SK-N-SH (cell line): ENCODE data around the gene ARPC4. TPM values are rescaled to one million over a fixed set of nuclear protein-coding genes. Genes with fewer than 3 reads are reported as not detected.

Source experiments
- CTCF ChIA-PET: fragments of 300-600, 350-600 bp; formaldehyde crosslinking; extraction: SDS; loops from one replicate; lab custom pipeline; 2021; lab: Yijun Ruan, JAX
- POLR2A ChIA-PET: fragments of 350-600 bp; sonication (Branson Sonifier 250); formaldehyde crosslinking; extraction: SDS; loops from one replicate; lab custom pipeline; 2020; ENCODE audit warnings: antibody characterized with exemption, inconsistent platforms; lab: Yijun Ruan, JAX
- DNase-seq: peaks from one replicate; pipeline ENCODE4 v3.0.0; 2012
- H2AFZ ChIP-seq: fragments of 200-600 bp; sonication (generic); 2 replicates; pipeline ENCODE4 v1.8.1; 2016; ENCODE audit warnings: antibody characterized with exemption, mild to moderate bottlenecking, low read depth
- H3F3A ChIP-seq: fragments of 200-600 bp; sonication (generic); replicated peaks from 2 replicates; pipeline ENCODE3; 2016; ENCODE audit warnings: antibody characterized with exemption, mild to moderate bottlenecking; ENCODE audit not compliant: insufficient read depth
- H3K27ac ChIP-seq, 2 experiments: fragments of 200-500 bp in 1 of 2; fragments of 200-600 bp in 1 of 2; sonication (Bioruptor generic) in 1 of 2; sonication (generic), shearing (Covaris generic) in 1 of 2; 2 replicates each; pipeline versions ENCODE4 v1.5.1 to v1.6.1; 2014 to 2016; ENCODE audit warnings: low read depth in 2 of 2, inconsistent platforms in 1 of 2, low read length in 1 of 2, mild to moderate bottlenecking in 1 of 2, mixed read lengths in 1 of 2
- H3K27me3 ChIP-seq: fragments of 200-600 bp; sonication (generic), shearing (Covaris generic); 2 replicates; pipeline ENCODE4 v1.6.1; 2016; ENCODE audit warnings: mixed run types; ENCODE audit not compliant: insufficient read depth
- H3K36me3 ChIP-seq, 2 experiments: fragments of 200-500 bp in 1 of 2; fragments of 200-600 bp in 1 of 2; sonication (Bioruptor generic) in 1 of 2; sonication (generic) in 1 of 2; replicated peaks in 1 of 2; 2 replicates each; pipeline versions ENCODE3 to v1.5.1; 2014 to 2016; ENCODE audit warnings: low read length in 1 of 2, mild to moderate bottlenecking in 1 of 2; ENCODE audit not compliant: insufficient read depth in 2 of 2, control insufficient read depth in 1 of 2
- H3K4me1 ChIP-seq, 2 experiments: fragments of 200-500 bp in 1 of 2; fragments of 200-600 bp in 1 of 2; sonication (Bioruptor generic) in 1 of 2; sonication (generic), shearing (Covaris generic) in 1 of 2; 2 replicates each; pipeline versions ENCODE4 v1.5.1 to v1.6.1; 2014 to 2016; ENCODE audit warnings: low read depth in 1 of 2, low read length in 1 of 2, mixed run types in 1 of 2; ENCODE audit not compliant: insufficient read depth in 2 of 2, control insufficient read depth in 1 of 2
- H3K4me2 ChIP-seq: fragments of 200-600 bp; sonication (generic), shearing (Covaris generic); 2 replicates; pipeline ENCODE4 v1.6.1; 2017; ENCODE audit warnings: mixed run types
- H3K4me3 ChIP-seq, 2 experiments: fragments of 200-500 bp in 1 of 2; fragments of 200-600 bp in 1 of 2; sonication (Bioruptor generic) in 1 of 2; sonication (generic), shearing (Covaris generic) in 1 of 2; 2 replicates each; pipeline versions ENCODE4 v1.5.1 to v1.8.1; 2014 to 2016; ENCODE audit warnings: low read depth in 2 of 2, inconsistent platforms in 1 of 2, low read length in 1 of 2, mild to moderate bottlenecking in 1 of 2, mixed read lengths in 1 of 2, moderate library complexity in 1 of 2
- H3K79me2 ChIP-seq: fragments of 200-600 bp; sonication (generic); 2 replicates; pipeline ENCODE4 v1.8.1; 2017; ENCODE audit warnings: mild to moderate bottlenecking; ENCODE audit not compliant: insufficient read depth
- H3K9ac ChIP-seq: fragments of 200-600 bp; sonication (generic); 2 replicates; pipeline ENCODE4 v1.6.1; 2017; ENCODE audit warnings: mixed run types
- H3K9me2 ChIP-seq: fragments of 200-600 bp; sonication (generic); 2 replicates; pipeline ENCODE4 v1.6.1; 2017; ENCODE audit warnings: mixed run types
- H3K9me3 ChIP-seq: fragments of 200-600 bp; sonication (generic); 2 replicates; pipeline ENCODE4 v1.6.1; 2017; ENCODE audit warnings: mixed run types, mild to moderate bottlenecking, moderate library complexity
- H4K20me1 ChIP-seq: fragments of 200-600 bp; sonication (generic); 2 replicates; pipeline ENCODE4 v1.6.1; 2017; ENCODE audit warnings: mild to moderate bottlenecking, mixed run types; ENCODE audit not compliant: insufficient read depth
- EP300 ChIP-seq, 2 experiments: IDR thresholded peaks; 2 replicates each; pipeline versions ENCODE4 v1.4.0 to v1.6.1; 2012; ENCODE audit warnings: borderline replicate concordance in 1 of 2, low read depth in 1 of 2, low read length in 1 of 2
- FOXJ3 ChIP-seq: sonication (generic); formaldehyde crosslinking; IDR thresholded peaks from 2 replicates; pipeline ENCODE4 v1.5.1; 2020; ENCODE audit warnings: mild to moderate bottlenecking, missing genetic modification reagents
- MXI1 ChIP-seq: IDR thresholded peaks from 2 replicates; pipeline ENCODE4 v1.6.1; 2012; ENCODE audit warnings: mild to moderate bottlenecking, low read depth, low read length, improper control_type of control experiment
- RAD21 ChIP-seq: IDR thresholded peaks from 2 replicates; pipeline ENCODE4 v1.6.1; 2012; ENCODE audit warnings: mild to moderate bottlenecking, low read length
- WGBS: methylation state at CpG from one replicate; pipeline ENCODE4 v1.1.6; 2017; ENCODE audit warnings: low lambda C conversion rate; 5-methylcytosine and 5-hydroxymethylcytosine counted together
- polyA plus RNA-seq, 3 experiments: library from polyadenylated mRNA; depleted of rRNA; stranded (reverse); fragments of >200 nt; gene quantifications; 2 replicates each; pipeline ENCODE4 v1.2.3, GENCODE V29; 2012
- TF ChIP-seq, protein P1 (sequence below): fragments of 150-350 bp; IDR thresholded peaks from 2 replicates; pipeline ENCODE4 v1.6.1; 2016; ENCODE audit warnings: mild to moderate bottlenecking, low read depth, low read length
- TF ChIP-seq, protein P2 (sequence below): fragments of 200-600 bp; sonication (generic); IDR thresholded peaks from 2 replicates; pipeline ENCODE4 v1.6.1; 2017; ENCODE audit warnings: antibody characterized with exemption, mild to moderate bottlenecking, moderate library complexity

Gene ARPC4
- polyA plus RNA-seq, 1 of the 3 experiments (the other 2 are of a cell fraction): 233 TPM

DNA sequence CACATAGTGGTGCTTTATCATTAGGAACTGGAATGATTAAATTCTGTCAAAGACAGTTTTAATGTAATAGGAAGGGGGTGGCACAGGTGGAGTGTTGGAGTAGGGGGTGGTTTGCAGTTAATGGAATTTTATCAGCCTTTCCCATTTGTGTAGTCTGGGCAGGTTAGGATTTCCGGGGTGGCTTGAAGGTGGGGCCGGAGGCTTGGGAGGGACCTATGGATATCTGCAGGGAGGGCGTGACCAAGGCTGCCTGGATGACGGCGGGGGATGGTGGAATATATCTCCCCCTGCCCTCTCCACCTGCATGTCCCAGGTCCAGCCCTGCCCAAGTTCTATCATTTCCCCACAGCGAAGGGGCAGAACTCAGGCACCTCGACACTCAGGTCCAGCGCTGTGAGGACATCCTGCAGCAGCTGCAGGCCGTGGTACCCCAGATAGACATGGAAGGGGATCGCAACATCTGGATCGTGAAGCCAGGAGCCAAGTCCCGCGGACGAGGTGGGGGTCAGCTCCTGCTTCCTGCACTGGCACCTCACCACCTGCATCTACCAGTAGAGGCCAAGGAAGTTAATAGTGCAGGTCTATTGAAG, 32.7 kb downstream of the ARPC4 start:
- H3K27ac ChIP-seq: no peak overlapping the region
- 84% methylated on average over 14 of the region's 14 CpGs for WGBS
- no peak overlapping the region for H3K4me3 ChIP-seq
- TF ChIP-seq, protein P1, sequence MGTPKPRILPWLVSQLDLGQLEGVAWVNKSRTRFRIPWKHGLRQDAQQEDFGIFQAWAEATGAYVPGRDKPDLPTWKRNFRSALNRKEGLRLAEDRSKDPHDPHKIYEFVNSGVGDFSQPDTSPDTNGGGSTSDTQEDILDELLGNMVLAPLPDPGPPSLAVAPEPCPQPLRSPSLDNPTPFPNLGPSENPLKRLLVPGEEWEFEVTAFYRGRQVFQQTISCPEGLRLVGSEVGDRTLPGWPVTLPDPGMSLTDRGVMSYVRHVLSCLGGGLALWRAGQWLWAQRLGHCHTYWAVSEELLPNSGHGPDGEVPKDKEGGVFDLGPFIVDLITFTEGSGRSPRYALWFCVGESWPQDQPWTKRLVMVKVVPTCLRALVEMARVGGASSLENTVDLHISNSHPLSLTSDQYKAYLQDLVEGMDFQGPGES: no peak
- TF ChIP-seq, protein P2, sequence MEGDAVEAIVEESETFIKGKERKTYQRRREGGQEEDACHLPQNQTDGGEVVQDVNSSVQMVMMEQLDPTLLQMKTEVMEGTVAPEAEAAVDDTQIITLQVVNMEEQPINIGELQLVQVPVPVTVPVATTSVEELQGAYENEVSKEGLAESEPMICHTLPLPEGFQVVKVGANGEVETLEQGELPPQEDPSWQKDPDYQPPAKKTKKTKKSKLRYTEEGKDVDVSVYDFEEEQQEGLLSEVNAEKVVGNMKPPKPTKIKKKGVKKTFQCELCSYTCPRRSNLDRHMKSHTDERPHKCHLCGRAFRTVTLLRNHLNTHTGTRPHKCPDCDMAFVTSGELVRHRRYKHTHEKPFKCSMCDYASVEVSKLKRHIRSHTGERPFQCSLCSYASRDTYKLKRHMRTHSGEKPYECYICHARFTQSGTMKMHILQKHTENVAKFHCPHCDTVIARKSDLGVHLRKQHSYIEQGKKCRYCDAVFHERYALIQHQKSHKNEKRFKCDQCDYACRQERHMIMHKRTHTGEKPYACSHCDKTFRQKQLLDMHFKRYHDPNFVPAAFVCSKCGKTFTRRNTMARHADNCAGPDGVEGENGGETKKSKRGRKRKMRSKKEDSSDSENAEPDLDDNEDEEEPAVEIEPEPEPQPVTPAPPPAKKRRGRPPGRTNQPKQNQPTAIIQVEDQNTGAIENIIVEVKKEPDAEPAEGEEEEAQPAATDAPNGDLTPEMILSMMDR: no peak
- ChIA-PET CTCF (no interaction called here), POLR2A (no interaction called here)
- DNase-seq: no peak
- H3K9me2 ChIP-seq: no peaks in the 10 kb centered on the region
- H3K9ac ChIP-seq: no peak overlapping the region
- no peak overlapping the region for H2AFZ ChIP-seq
- no peaks in the 10 kb centered on the region for H3K9me3 ChIP-seq
- H3K27me3 ChIP-seq: no peaks in the 10 kb centered on the region
- no peaks in the 10 kb centered on the region for H3K79me2 ChIP-seq
- H3F3A ChIP-seq: no peaks in the 10 kb centered on the region
- H3K4me1 ChIP-seq: no peaks in the 10 kb centered on the region
- H4K20me1 ChIP-seq: no peaks in the 10 kb centered on the region
- no peak overlapping the region for H3K4me2 ChIP-seq
- peaks cover 0 to 5% of the 10 kb centered on the region in 2 experiments for H3K36me3 ChIP-seq

DNA sequence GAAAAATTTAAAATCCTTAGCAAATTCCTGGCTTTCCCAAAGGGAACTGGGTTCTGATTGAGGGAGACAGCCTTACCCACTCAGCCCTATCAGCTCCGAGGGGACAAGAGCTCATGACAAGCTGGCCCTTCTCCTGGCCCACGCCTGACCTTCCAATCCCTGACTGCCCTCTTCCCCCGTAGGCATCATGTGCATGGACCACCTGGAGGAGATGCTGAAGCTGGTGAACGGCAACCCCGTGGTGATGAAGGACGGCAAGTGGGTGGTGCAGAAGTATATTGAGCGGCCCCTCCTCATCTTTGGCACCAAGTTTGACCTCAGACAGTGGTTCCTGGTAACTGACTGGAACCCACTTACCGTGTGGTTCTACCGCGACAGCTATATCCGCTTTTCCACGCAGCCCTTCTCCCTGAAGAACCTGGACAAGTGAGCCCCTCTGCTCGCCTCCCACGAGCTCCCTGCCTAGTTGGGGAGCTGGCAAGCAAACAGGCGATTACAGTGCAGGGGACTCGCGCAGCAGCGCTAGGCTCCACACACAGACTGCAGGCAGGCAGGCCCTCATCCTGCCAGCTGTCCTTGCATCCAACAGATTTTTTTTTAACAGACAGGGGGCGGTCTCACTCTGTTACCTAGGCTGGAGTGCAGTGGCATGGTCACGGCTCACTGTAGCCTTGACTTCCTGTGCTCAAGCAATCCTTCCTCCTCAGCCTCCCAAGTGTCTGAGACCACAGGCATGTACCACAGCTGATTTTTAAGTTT, 34.1 kb downstream of the ARPC4 start:
- 86% methylated on average over 19 of the region's 20 CpGs for WGBS
- H3K27ac ChIP-seq: no peak overlapping the region
- no peak overlapping the region for H3K4me3 ChIP-seq
- CTCF ChIA-PET: interaction anchor here (0.7 to 1.4 kb wide), 4 partner anchors 9 to 17 kb away, joined by 3 to 4 read pairs (median 4); partner anchors contain the start of gene RPUSD3
- no peak for TF ChIP-seq MXI1
- no peak for TF ChIP-seq FOXJ3 (CRISPR knock-in tag)
- TF ChIP-seq RAD21: peak; percentile 37
- TF ChIP-seq EP300 (IDR thresholded peaks at IDR 0.05; ENCODE audit: borderline replicate concordance in 1 of 2, low read depth in 1 of 2, low read length in 1 of 2): no peak
- TF ChIP-seq, protein P2: peak; percentile 43
- H3K79me2 ChIP-seq: no peaks in the 10 kb centered on the region
- H2AFZ ChIP-seq: no peak overlapping the region
- peak; percentile 44 for DNase-seq
- H3F3A ChIP-seq: no peaks in the 10 kb centered on the region
- POLR2A ChIA-PET: no interaction called here
- no peak overlapping the region for H3K4me2 ChIP-seq
- H3K9ac ChIP-seq: no peak overlapping the region
- H3K36me3 ChIP-seq: peaks cover 0 to 8% of the 10 kb centered on the region in 2 experiments
- H3K9me3 ChIP-seq: no peaks in the 10 kb centered on the region
- no peaks in the 10 kb centered on the region for H3K4me1 ChIP-seq
- no peaks in the 10 kb centered on the region for H3K27me3 ChIP-seq
- no peaks in the 10 kb centered on the region for H4K20me1 ChIP-seq
- no peaks in the 10 kb centered on the region for H3K9me2 ChIP-seq
